WTC11 (cell line): ENCODE results near the gene HOATZ.

Source experiments
- CTCF ChIP-seq: fragments of 200-600 bp; IDR thresholded peaks from 2 replicates; pipeline ENCODE4 v1.8.0; 2022; ENCODE audit warnings: antibody characterized with exemption
- FOXP4 ChIP-seq: sonication (generic); formaldehyde crosslinking; IDR thresholded peaks from 2 replicates; pipeline ENCODE4 v1.8.0; 2022; ENCODE audit warnings: mild to moderate bottlenecking, missing genetic modification reagents
- GABPB1 ChIP-seq: sonication (generic); formaldehyde crosslinking; IDR thresholded peaks from 2 replicates; pipeline ENCODE4 v1.8.1; 2023; ENCODE audit warnings: mild to moderate bottlenecking, missing genetic modification reagents
- GRHL2 ChIP-seq: fragments of 250-450 bp; sonication (Bioruptor Pico); IDR thresholded peaks from 2 replicates; pipeline ENCODE4 v1.8.0; 2022; ENCODE audit warnings: mild to moderate bottlenecking, moderate library complexity; ENCODE audit not compliant: insufficient replicate concordance, severe bottlenecking
- MAX ChIP-seq: sonication (generic); formaldehyde crosslinking; IDR thresholded peaks from 2 replicates; pipeline ENCODE4 v1.8.0; 2022; ENCODE audit warnings: mild to moderate bottlenecking, missing genetic modification reagents
- NFE2L1 ChIP-seq: sonication (generic); formaldehyde crosslinking; IDR thresholded peaks from 2 replicates; pipeline ENCODE4 v1.8.1; 2023; ENCODE audit warnings: missing genetic modification reagents
- PRDM15 ChIP-seq: sonication (generic); formaldehyde crosslinking; IDR thresholded peaks from 2 replicates; pipeline ENCODE4 v1.8.0; 2022; ENCODE audit warnings: missing genetic modification reagents
- USF2 ChIP-seq: sonication (generic); formaldehyde crosslinking; IDR thresholded peaks from 2 replicates; pipeline ENCODE4 v1.8.1; 2023; ENCODE audit warnings: mild to moderate bottlenecking, missing genetic modification reagents, moderate library complexity
- ZNF232 ChIP-seq: sonication (generic); formaldehyde crosslinking; IDR thresholded peaks from 2 replicates; pipeline ENCODE4 v1.8.0; 2022; ENCODE audit warnings: mild to moderate bottlenecking, missing genetic modification reagents

GRCh38 chr11:111570796-111571195, 56.2 kb downstream of the HOATZ start:
- TF ChIP-seq CTCF = no peak
- TF ChIP-seq FOXP4 (CRISPR knock-in tag) = no peak
- no peak for TF ChIP-seq MAX (CRISPR knock-in tag)
- no peak for TF ChIP-seq NFE2L1 (CRISPR knock-in tag)
- no peak for TF ChIP-seq GABPB1 (CRISPR knock-in tag)
- TF ChIP-seq ZNF232 (CRISPR knock-in tag) = no peak
- TF ChIP-seq GRHL2 (CRISPR knock-in tag) = no peak
- no peak for TF ChIP-seq PRDM15 (CRISPR knock-in tag)
- TF ChIP-seq USF2 = no peak
